OCI-LY7 (cell line): ENCODE measurements around the gene SHC1.

Source experiments
- EZH2phosphoT487 ChIP-seq: fragments of 200-600 bp; sonication (generic); IDR thresholded peaks from 2 replicates; pipeline ENCODE4 v1.6.1; 2018; ENCODE audit warnings: low read depth, borderline replicate concordance, mild to moderate bottlenecking, mixed run types, antibody characterized with exemption, low read length, moderate library complexity, mixed read lengths
- TF ChIP-seq, protein P1 (sequence below): fragments of 200-600 bp; sonication (generic); conservative IDR thresholded peaks from 2 replicates; pipeline ENCODE4 v1.5.1; 2014; ENCODE audit warnings: mild to moderate bottlenecking, antibody characterized with exemption, low read length, moderate library complexity, mixed read lengths

DNA sequence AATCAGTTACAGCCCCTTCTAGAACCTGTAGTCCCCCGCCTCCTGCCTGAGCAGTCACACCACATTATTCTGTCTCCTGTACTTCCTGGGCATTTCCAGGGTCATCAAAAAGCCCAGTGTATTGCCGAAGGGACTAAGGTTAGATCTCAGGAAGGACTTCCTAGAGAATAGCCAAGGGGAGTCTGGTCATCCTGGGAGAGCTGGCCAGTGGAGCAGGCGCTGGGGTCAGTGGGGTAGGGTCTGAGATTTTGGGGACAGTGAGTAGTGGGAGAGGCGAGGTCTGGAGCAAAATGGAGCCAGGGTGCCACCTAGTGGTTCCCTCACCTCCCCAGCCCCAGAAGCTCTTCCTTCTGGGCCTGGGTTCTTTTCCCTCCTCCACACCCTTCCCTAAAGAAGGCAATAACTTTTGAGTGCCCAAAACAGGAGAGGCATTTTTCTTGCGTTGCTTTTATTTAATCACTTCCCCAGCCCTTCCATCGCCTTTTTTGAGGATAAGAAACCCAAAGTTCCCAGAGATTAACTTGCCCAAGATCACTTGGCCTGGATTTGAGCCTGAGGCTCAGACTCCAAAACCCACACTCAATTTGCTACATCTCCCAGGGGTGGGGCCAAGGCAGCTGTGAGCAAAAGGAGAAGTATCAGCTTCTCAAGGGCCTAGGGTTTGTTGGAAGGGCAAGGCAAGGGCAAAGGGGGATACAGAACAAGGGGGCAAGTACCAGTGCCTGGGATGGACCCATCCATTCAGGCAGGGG lies 26.7 kb downstream of the SHC1 start:
- TF ChIP-seq, protein P1, sequence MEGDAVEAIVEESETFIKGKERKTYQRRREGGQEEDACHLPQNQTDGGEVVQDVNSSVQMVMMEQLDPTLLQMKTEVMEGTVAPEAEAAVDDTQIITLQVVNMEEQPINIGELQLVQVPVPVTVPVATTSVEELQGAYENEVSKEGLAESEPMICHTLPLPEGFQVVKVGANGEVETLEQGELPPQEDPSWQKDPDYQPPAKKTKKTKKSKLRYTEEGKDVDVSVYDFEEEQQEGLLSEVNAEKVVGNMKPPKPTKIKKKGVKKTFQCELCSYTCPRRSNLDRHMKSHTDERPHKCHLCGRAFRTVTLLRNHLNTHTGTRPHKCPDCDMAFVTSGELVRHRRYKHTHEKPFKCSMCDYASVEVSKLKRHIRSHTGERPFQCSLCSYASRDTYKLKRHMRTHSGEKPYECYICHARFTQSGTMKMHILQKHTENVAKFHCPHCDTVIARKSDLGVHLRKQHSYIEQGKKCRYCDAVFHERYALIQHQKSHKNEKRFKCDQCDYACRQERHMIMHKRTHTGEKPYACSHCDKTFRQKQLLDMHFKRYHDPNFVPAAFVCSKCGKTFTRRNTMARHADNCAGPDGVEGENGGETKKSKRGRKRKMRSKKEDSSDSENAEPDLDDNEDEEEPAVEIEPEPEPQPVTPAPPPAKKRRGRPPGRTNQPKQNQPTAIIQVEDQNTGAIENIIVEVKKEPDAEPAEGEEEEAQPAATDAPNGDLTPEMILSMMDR, result peak; percentile 99
- TF ChIP-seq EZH2phosphoT487, result no peak
